HG02938 (cell line): ENCODE results near the gene CYTH4.

Experiments used
- ATAC-seq: cut with Tn5 transposase; IDR thresholded peaks from one replicate; pipeline ENCODE4 v1.9.1; 2021; ENCODE audit warnings: mild to moderate bottlenecking, moderate library complexity; ENCODE audit not compliant: unreplicated experiment

CYTH4 gene

GRCh38 chr22:37308385-37309200, 26.3 kb downstream of the CYTH4 start:
- ATAC-seq: no peak

GRCh38 chr22:37309211-37310074, 27.1 kb downstream of the CYTH4 start:
- ATAC-seq: no peak

GRCh38 chr22:37310075-37310606, 27.8 kb downstream of the CYTH4 start:
- ATAC-seq: no peak

GRCh38 chr22:37310815-37311595, 28.7 kb downstream of the CYTH4 start:
- ATAC-seq: no peak

- no peak for ATAC-seq
Measured at GRCh38 chr22:37311761-37312312, 29.5 kb downstream of the CYTH4 start.

GRCh38 chr22:37312549-37313183, 30.4 kb downstream of the CYTH4 start:
- ATAC-seq: no peak

GRCh38 chr22:37313376-37314314, 31.3 kb downstream of the CYTH4 start:
- ATAC-seq: no peak

- no peak for ATAC-seq
Measured at GRCh38 chr22:37314315-37315074, 32.2 kb downstream of the CYTH4 start.

GRCh38 chr22:37316405-37316804, 34.1 kb downstream of the CYTH4 start:
- ATAC-seq: no peak

GRCh38 chr22:37316875-37317371, 34.6 kb downstream of the CYTH4 start:
- no peak for ATAC-seq

GRCh38 chr22:37317698-37318210, 35.4 kb downstream of the CYTH4 start:
- ATAC-seq: no peak

GRCh38 chr22:37318364-37319109, 36.2 kb downstream of the CYTH4 start:
- ATAC-seq: no peak

GRCh38 chr22:37319469-37319868, 37.2 kb downstream of the CYTH4 start:
- ATAC-seq: no peak

GRCh38 chr22:37320726-37321677, 38.7 kb downstream of the CYTH4 start:
- no peak for ATAC-seq

GRCh38 chr22:37324340-37325038, 42.2 kb downstream of the CYTH4 start:
- ATAC-seq: no peak

GRCh38 chr22:37325039-37325395, 42.7 kb downstream of the CYTH4 start:
- ATAC-seq: no peak
